NCI-H446 treated with DMSO at 0.1 percent for 48 hours (cell line): ENCODE measurements around the gene DNAJC1.
A peak's percentile ranks its signal among the peaks of the same experiment; 100 is the strongest.

Experiments
- DNase-seq: peaks from one replicate; lab custom pipeline; 2025; lab: John Stamatoyannopoulos, UW

Gene DNAJC1

GRCh38 chr10:22006379-22006884 is 2.9 kb upstream of the DNAJC1 start:
- no peak for DNase-seq

DNA sequence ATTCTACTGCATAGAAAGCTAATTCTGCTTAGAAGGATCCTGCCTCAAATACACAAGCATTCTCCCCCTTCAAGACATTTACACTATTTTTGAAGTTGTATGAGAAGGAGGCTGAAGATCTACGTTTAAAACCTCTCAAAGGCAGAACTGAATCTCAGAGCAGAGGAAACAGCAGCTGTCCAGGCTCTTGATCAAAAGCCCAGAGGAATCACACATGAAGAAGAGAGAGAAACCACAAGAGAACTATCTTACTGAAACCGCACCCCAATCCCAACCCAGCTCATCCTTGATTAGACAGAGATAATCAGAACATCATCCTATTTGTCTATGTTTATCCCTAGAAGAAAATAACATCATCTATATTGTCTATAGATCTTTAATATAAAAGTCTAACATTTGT is 2.2 kb upstream of the DNAJC1 start:
- DNase-seq, result no peak

DNA sequence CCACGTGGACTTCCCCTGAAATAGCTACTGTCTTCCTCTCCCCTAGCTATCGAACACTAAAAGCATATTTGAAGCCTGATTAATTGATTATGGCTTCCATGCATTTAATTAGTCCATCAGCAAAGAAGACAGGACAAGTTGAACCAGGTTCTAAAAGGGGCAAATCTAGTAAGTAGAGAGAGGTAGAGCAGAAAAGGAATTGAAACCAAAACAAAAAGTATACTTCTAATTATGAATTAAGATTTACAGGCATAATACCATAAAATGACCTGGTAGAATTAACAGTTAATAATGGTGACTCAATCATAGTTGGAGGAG is 393 bp upstream of the DNAJC1 start:
- DNase-seq, result no peak

DNA sequence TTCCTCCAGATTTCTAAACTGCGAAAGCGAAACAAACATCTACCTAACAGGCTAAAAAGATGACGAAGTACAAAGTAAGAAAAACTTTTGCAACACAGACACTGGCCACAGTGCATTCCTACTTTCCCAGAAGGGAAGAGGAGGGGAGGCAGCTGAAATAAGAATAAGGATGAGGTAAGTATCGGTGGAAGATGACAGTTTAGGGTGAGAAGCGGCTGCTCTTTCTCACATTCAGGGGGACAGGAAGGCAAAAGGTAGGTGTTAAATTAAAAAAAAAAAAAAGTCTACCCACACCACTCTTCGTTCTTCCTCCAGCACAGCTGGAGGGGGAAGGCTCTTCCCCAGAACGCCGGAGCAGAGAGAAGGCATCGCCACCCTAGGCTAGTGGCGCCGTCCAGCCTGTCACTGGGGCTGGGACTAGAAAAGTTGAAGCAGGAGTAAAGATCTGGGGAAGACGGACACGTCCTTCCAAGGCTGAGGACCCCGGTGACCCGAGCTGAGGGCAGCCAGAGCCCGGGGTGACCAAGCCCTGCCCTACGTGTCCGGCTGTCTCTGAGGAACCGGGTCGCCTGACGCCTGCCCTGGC is 846 bp downstream of the DNAJC1 start:
- no peak for DNase-seq

DNA sequence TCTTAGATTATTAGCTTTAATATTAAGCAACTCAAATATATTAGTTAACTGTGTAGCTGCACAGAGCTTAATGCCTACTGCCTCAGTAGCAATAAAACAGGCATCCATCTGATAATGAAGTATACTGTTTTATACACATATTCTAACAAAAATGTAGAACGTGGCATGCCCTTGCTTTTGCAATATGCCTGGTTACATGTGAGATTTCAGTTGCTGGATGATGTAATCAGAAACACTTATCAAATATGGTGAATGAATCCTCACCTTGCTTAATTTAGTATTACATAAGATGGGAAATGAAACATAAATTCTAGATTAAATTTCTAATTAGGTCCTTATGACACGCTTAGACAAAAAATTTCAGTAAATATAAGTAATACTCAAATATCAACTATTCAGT is 8.0 kb downstream of the DNAJC1 start:
- no peak for DNase-seq

DNA sequence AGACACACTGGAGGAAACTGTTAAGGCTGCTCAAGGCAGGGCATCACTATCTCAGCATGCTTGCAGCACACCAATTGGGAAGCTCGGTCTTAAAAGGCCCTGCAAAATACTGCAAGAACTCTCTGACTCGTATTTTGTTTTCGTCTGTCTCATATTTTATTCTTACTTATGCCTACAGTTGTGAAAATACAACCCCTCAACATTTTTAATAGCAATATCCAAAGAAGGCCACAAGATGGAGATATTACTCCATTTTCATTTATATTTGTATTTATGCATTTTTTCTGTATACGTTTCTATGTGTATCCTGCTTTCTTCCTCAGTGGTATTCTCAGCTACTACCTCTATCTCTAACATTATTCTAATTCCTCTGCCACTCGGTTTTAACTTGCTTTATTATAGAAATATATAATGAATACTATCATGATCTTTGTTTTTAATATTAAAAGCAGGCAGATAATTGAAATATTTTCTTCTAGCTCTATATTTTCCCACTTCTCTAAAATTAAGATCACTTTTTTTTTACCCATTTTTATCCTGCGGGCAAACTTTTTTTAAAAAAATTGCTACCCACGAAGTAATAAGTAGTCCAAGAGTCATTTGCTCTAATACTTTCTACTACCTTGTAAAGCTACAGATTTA is 10.0 kb downstream of the DNAJC1 start:
- DNase-seq, result no peak

DNA sequence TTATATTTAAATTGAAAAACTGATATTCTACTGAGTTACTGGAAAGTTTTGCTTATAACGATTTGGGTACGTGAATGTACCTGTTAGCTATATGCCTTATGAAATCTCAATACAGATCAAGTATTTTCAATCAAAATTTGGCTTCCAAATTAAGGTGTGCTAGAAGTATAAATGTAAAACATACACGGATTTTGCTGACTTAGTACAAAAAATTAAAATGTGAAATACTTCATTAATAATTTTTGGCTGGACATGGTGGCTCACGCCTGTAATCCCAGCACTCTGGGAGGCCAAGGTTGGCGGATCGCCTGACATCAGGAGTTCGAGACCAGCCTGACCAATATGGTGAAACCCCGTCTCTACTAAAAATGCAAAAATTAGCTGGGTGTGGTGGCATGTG is 11.7 kb downstream of the DNAJC1 start:
- no peak for DNase-seq

- DNase-seq, result no peak
Observed at GRCh38 chr10:21990449-21990848, 13.1 kb downstream of the DNAJC1 start.

GRCh38 chr10:21989453-21990154 is 13.9 kb downstream of the DNAJC1 start:
- peak; percentile 32 for DNase-seq

- DNase-seq, result no peak
Observed at GRCh38 chr10:21985541-21985940, 18.0 kb downstream of the DNAJC1 start.

GRCh38 chr10:21981118-21981517 is 22.4 kb downstream of the DNAJC1 start:
- no peak for DNase-seq

DNA sequence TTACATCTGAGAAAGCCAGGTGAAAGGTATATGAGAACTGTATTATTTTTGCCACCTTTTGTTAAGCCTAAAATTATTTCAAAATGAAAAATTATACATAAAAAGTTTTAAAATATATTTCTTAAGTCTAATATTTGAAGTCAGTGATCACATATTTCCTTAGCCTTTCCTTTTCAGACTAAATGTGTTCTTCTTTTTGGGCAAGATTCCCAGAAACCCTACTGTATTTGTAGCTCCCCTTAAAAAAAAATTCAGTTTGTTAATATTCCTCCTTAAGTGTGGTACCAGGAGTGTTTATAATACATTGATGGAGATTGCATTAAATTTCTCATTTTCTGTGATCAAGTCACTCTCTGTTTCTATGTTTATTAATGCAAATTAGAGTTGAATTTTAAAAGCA is 22.8 kb downstream of the DNAJC1 start:
- DNase-seq, result no peak

GRCh38 chr10:21978191-21978862 is 25.2 kb downstream of the DNAJC1 start:
- no peak for DNase-seq

DNA sequence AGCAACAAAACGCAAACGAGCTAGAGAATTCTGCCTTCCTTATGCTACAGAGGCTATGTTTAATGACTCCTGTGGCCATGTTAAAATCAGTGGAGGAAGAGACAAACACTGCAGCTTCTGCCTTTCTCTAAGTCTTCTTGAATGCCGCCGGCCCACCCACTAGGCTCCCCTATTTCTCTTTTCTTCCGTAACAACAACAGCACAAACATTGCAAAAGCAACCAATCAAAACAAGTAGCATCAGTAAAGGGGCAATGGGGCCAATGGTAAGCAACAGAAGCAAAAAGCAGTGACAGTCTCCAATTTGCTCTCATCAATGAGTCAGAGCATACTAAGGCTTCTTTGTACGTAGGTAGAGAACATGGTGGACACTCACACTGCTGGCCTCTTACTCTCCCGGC is 26.8 kb downstream of the DNAJC1 start:
- DNase-seq, result no peak

DNA sequence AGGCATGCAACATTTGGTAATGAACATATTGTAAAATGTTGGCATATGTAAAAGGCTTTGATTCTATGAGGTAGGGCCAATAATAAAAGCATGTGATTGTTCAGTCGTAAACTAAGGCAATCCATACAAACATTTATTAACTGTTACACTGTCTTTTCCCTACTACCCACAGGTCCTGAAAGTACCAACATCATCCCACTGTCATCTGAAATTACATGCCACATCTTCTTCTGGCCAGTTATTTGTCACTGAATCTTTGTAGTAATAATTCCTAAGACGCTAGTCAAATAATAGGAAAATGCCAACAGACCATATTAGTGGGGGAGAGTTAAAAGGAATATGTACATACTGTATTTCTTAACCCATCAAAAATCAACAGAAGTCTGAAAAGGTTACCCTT is 27.2 kb downstream of the DNAJC1 start:
- no peak for DNase-seq

GRCh38 chr10:21975378-21975990 is 28.0 kb downstream of the DNAJC1 start:
- DNase-seq, result no peak

DNA sequence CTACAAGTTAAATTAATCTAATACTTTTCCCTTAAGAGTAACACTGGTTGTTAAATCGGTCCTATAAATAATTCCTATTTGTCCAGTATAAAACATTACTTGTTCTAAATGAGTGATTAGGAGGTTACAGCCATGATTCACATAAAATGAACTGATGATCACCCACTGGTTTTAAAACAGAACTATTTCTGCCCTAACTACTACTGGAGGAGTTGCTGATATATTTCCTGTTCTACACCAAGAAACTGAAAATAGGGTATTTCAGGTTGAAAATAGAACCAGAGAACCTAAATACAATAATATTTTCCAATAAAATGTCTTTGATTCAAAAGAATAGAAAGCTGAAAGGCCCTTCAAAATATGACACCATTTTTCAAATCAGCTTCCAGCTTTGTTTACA is 30.9 kb downstream of the DNAJC1 start:
- DNase-seq, result no peak

- no peak for DNase-seq
Observed at GRCh38 chr10:21969326-21970287, 33.9 kb downstream of the DNAJC1 start.

- DNase-seq, result no peak
Observed at GRCh38 chr10:21964983-21965665, 38.4 kb downstream of the DNAJC1 start.

DNA sequence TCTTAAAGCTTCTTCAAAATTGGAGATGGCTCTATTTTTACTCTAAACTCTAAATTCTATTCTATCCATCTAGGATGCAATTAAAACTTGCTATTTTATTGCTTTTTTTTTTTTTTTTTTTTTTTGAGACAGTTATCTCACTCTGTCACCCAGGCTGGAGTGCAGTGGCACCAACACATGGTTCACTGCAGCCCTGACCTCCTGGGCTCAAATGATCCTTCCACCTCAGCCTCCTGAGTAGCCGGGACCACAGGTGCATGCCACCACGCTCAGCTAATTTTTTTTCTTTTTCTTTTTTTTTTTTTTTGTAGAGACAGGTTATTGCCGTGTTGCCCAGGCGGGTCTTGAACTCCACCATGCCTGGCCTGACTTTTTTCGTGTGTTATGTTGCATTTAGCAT is 41.2 kb downstream of the DNAJC1 start:
- no peak for DNase-seq

- no peak for DNase-seq
Observed at GRCh38 chr10:21961847-21962246, 41.7 kb downstream of the DNAJC1 start.
